ENCODE measurements around the gene EXTL2.
"Not testable (repeated sequence)": the region's sequence is repeated elsewhere in the genome, so short reads cannot be mapped to it uniquely, and the experiment has no call there.

- not testable (repeated sequence) for TF ChIP-seq CTCF (IDR thresholded peaks at IDR 0.05); TP53 (CRISPR knock-in tag; IDR thresholded peaks at IDR 0.05); POLR2A (IDR thresholded peaks at IDR 0.05; ENCODE audit: low read length); EP300 (IDR thresholded peaks at IDR 0.05); ELK1 (IDR thresholded peaks at IDR 0.05; ENCODE audit: low read depth, low read length); CBX2 (IDR thresholded peaks at IDR 0.05; ENCODE audit: borderline replicate concordance, low read depth)
Observed at GRCh38 chr1:100843160-100843559, 51.5 kb downstream of the EXTL2 start.
